SIG-M5 (cell line): ENCODE data around the gene TMEM132A.
"Not testable (repeated sequence)": the region's sequence is repeated elsewhere in the genome, so short reads cannot be mapped to it uniquely, and the experiment has no call there.

Experiments used
- DNase-seq: peaks from one replicate; lab custom pipeline; 2025; lab: John Stamatoyannopoulos, UW

The TMEM132A gene

GRCh38 chr11:60964801-60965200 lies 40.5 kb downstream of the TMEM132A start:
- no peak for DNase-seq

DNA sequence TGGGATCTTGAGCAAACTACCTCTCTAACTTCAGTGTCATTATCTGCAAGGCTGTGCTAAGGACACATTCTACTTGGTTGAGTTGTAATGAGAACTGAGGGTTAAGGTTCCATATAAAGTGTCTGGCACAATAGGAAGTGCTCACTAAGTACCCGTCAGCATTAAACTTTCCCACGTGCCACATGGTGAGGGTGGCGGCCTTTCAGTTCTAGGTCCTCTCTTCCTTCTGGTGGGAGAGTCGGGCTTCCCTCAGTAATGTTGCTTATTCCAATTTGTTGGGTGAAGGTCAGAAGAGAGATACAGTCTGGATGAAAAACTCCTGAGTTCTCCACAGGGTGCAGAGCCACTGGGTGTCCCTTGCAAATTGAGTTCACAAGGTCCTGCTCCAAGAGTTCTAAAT lies 42.6 kb downstream of the TMEM132A start:
- DNase-seq = no peak

GRCh38 chr11:60968223-60968622 lies 44.0 kb downstream of the TMEM132A start:
- DNase-seq = no peak

DNA sequence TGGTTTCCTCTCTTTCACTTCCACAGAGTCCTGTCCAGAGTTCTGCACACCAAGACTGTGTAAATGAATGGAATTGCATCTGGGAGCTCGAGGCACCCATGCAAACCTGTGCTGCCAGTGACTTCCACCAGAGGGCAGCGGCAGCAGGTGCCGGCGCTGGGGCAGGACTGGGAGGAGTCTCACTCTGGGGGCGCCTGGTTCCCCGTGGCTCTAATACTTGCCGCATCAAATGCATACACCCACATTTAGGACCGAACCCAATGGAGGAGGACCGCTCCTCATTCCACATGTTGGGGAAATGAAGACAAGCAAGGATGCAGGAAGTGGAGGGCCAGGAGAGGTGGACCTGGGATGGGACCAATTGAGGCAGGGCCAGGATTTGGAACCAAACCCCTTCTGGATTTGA lies 46.1 kb downstream of the TMEM132A start:
- DNase-seq = no peak

DNA sequence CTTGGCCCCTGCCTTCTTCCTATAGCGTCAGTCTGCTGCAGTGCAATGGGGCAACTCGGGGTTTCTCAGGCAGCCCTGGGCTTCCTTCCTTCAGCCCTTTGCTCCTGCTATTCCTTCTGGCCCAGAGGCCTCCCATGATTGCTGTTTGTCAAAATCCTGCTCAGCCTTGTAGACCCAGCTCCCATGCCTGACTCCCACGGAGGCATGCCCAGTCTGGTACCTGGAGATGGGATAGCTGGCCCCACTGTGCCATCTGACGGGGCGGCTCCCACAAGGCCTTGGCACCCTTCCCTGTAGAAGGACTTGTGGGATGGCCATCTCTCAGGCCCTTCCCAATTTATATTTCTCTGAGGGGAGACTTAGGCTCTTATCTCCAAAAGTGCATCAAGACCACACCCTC lies 46.6 kb downstream of the TMEM132A start:
- DNase-seq = no peak

DNA sequence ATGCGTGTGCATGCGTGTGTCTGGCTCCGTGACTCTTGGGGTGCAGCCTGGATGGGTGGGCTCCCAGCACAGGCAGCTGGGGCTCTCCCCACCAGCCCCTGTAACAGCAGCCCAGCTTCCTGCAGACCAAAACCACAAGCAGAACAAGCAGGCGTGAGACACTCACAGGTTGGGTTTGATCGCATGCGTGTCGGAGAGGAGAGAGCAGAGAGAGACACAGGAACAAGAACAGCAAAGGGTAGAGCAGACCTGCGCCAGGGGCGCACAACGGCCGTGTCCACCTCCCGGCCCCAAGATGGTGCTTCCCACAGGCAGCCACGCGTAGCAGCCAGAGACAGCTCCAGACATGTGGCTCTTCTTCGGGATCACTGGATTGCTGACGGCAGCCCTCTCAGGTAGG lies 47.3 kb downstream of the TMEM132A start, which contains the start of gene CD6:
Gene CD6, plus strand, starts transcription at position 161 of the 400 bp plus-strand sequence. Its CDS starts 186 bp downstream, at position 347.
- no peak for DNase-seq

- DNase-seq = no peak
These were observed 48.1 kb downstream of the TMEM132A start for GRCh38 chr11:60972182-60973030.

- DNase-seq = no peak
These were observed 49.4 kb downstream of the TMEM132A start for GRCh38 chr11:60973699-60974098.

- not testable (repeated sequence) for DNase-seq
These were observed 50.1 kb downstream of the TMEM132A start for GRCh38 chr11:60974316-60974715.

DNA sequence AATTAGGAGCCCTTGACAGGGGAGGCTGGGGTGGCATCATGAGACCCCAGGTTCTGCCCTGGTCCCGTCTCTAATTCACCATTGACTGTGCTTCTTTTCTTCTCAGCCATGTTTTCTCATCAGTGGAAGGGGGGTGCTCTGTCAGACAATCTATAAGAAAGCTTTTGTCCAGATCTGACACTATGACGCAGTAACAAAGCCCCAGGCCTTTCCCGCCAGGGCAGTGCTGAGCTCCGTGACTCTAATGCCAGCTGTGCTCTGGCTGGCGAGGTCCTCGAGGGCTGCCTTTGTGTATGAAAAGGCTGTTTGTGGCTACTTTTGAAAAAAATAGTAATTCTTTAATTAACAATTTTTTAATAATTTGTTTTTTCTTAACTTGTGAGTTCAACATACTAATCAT lies 50.5 kb downstream of the TMEM132A start:
- no peak for DNase-seq

GRCh38 chr11:60977224-60977623 lies 53.0 kb downstream of the TMEM132A start:
- DNase-seq = no peak

- no peak for DNase-seq
These were observed 53.6 kb downstream of the TMEM132A start for GRCh38 chr11:60977836-60978235.

DNA sequence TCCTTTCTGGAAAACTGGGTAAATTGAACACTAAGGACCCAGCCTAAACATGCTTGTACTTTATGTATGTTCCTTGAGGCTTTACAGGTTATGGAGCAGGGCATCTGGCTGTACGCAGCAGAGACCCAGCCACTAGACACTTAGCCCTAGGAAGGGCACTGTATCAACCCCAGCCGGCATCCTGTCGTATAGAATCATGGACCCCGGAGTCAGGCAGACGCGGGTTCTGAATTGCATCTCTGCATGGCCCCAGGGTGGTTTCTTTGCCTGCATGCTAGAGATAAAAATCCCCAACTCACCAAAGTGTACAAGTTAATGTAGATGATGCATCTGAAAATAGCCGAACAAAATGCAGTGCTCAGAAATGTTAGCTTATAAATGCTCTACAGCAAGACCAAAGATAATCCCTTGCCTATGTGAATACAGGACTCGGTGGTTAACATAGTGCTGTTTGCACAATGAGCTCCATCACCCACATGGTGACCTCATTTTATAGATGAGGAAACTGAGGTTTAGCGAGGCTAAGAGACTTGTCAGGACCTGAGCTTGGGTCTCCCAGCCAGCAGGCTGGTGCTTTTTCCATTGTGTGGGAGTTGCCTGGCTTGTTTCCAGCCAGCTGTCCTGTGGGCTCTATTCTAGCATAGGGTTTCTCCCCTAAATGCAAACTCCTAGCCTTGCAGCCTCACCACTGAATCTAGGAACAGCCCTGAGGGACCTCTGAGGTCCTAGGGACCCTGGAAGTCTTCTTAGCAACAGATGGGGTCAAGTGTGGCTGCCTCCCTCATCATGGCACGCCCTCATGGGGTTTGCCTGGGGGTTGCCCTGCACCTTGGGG lies 54.5 kb downstream of the TMEM132A start:
- peak; percentile 39 for DNase-seq

DNA sequence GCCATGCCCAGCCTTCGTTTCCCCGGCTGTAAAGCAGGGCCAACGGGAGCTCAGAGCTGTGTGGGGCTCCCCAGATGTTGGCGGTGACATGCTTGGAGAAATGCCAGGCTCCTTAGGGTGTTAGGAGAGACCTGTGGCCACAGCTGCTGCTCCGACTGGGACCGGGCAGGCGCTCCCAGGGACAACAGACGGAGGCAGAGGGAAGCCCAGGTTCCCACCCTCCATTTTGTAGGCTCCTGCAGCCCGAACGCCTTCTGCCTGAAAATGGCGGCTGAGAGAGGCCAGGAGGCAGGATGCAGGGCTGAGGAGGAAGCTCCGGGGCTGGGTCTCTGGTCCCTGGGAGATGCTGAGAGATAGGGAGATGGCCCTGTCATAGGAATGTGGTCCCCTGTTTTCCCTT lies 57.3 kb downstream of the TMEM132A start:
- DNase-seq = no peak

- DNase-seq = no peak
These were observed 57.9 kb downstream of the TMEM132A start for GRCh38 chr11:60982184-60982583.

GRCh38 chr11:60984149-60984548 lies 59.9 kb downstream of the TMEM132A start:
- DNase-seq = no peak

DNA sequence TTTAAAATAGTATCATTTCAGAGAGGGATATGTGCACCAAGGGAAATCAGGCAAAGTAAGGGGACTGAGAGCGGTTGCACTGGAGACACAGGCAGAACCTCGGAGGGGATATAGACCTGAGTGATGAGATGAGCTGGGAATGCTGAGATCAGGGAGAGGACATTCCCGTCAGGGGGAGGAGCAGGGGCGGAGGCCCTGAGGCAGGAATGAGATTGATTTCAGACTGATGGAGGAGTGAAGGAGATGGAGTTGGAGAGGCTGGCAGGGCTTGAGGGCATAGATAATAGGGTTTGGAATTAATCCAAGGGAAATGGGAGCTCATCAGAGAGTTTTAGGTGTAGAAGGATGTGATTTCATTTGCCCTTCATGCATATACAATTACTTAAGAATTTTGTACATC lies 60.4 kb downstream of the TMEM132A start:
- DNase-seq = no peak

DNA sequence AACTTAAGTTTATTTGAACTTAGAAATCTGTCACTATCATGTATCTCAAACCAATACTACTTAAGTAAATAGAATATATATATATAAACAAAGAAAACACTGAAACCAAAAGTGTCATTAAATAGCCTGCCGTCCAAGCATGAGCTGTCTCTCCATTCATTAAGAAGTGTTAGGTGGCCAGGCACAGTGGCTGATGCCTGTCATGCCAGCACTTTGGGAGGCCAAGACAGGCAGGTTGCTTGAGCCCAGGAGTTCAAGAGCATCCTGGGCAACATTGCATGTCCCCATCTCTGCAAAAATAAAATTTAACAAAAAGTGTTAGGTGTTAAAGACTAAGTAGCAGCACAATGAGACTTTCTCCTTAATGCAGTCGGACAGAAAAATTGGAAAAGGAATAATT lies 61.2 kb downstream of the TMEM132A start:
- DNase-seq = no peak

DNA sequence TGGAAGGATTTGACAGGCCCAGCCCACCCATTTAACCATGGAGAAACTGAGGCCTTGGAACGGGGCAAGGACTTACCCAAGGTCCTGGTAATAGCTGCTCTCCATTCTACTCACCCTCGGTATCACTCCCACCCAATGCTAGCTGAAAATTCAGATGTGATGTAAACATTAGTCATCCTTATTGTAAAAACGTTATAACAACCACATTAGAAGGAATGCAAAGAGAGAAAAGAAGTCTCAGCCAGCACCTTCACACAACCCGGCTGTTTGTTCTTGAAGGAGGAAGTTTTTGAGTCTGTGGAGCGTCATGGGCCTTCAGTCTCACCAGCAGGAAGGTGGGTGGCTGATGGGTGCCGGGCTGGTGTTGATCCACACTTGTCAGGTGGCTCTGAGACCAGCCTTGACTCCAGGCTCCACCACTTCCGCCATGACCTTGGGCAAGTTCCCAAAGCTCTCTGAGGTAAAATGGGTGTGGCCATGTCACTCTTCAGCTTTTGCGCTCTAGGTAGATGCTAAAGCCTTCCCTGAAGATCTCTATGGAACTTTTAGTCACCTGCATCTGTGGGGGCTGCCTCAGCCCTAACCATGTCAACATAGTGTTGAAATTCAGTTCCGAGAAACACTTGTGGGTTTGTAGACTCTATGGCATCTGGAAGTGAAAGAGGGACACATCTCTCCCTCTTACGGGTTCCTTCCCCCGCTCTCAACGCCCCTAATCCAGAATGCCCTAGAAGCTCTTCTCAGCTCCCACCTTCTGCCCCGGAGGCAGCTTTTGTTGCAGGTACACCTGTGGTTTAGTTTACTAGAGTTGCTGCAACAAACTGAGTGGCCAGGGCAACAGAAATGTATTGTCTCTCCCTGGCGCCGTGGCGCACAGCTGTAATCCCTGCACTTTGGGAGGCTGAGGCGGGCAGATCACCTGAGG lies 62.0 kb downstream of the TMEM132A start:
- no peak for DNase-seq
